LNCaP clone FGC (cell line): ENCODE data around the gene EDARADD.

Source experiments
- DNase-seq: peaks from one replicate; pipeline ENCODE4 v3.0.0-alpha.2; 2011; ENCODE audit warnings: low read depth
- H3K4me3 ChIP-seq: 2 replicates; pipeline ENCODE4 v1.5.1; 2011; ENCODE audit warnings: mild to moderate bottlenecking, low read depth, low read length, control low read depth
- TF ChIP-seq, protein P1 (sequence below): IDR thresholded peaks from 2 replicates; pipeline ENCODE4 v1.5.1; 2012; ENCODE audit warnings: mild to moderate bottlenecking; ENCODE audit not compliant: control insufficient read depth, insufficient read depth; ENCODE audit errors: extremely low read depth

The EDARADD gene

DNA sequence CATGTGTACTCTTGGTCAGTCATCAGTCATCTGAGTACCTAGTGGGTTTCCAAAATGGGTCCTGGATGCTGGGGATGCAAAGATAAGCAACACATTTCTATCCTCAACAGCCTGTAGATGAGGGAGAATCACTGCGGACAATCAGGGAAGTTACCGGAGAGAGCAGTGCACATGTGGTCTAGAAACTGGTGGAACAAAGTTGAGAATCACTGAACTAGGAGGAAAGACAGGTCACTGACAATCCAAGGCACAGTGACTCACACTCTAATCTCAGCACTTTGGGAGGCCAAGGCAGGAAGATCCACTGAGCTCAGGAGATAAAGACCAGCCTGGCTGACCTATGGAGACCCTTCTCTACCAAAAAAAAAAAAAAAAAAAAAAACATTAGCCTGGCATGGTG lies 98.3 kb downstream of the EDARADD start:
- TF ChIP-seq, protein P1, sequence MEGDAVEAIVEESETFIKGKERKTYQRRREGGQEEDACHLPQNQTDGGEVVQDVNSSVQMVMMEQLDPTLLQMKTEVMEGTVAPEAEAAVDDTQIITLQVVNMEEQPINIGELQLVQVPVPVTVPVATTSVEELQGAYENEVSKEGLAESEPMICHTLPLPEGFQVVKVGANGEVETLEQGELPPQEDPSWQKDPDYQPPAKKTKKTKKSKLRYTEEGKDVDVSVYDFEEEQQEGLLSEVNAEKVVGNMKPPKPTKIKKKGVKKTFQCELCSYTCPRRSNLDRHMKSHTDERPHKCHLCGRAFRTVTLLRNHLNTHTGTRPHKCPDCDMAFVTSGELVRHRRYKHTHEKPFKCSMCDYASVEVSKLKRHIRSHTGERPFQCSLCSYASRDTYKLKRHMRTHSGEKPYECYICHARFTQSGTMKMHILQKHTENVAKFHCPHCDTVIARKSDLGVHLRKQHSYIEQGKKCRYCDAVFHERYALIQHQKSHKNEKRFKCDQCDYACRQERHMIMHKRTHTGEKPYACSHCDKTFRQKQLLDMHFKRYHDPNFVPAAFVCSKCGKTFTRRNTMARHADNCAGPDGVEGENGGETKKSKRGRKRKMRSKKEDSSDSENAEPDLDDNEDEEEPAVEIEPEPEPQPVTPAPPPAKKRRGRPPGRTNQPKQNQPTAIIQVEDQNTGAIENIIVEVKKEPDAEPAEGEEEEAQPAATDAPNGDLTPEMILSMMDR = no peak
- no peak for DNase-seq
- no peak overlapping the region for H3K4me3 ChIP-seq

DNA sequence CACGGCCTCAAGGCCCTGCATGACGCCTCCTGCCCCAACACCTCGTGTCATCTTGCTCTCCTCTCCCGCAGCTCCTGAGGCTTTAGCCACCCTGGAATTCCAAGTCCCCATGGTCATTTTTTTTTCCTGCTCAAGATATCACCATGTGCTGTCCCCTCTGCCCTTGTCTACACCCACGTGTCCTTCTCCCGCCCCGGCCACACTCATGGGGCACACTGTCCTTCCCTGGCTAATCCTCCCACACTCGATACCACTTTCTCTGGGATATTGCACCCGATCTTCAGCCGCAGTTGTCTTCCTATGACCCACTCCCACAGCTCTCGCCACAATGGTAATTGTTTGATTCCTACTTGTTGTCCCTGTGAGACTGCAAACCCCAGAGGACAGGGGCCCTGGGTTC lies 100.0 kb downstream of the EDARADD start:
- no peak overlapping the region for H3K4me3 ChIP-seq
- no peak for DNase-seq
- TF ChIP-seq, protein P1 = no peak

DNA sequence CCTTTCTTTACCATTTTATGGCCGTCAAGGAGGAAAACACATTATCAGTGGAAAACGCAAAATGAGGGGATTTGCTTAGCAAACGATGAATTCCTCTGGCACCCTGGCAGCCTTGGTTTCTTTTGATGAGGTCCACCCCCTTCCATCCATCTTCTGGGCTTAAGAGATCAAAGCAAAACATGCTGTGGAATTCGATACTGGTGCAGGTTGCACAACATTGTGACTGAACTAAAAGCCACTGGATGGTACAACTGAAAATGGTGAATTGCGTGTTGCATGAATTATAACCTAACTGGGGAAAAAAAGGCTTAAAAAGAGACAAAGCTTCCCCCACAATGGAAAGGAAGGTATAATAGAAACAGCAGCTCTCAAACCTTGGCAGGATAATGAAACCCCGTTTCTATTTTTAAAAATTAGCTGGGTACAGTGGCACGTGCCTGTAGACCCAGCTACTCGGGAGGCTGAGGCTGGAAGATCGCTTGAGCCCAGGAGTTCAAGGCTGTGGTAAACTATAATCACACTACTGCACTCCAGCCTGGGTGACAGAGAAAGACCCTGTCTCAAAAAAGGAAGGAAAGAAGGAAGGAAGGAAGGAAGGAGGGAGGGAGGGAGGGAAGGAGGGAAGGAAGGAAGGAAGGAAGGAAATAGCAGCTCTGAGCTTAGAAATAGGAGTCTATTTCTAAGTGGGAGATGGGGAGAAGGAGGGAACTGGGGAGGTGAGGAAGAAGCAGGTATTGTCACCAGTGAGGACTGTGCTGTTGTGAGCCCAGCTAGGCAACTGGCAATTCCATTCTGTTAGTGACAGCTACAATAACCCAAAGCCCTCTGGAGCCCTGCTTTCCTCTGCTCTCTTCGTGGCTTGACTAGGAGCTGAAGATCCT lies 100.7 kb downstream of the EDARADD start:
- DNase-seq = no peak
- no peak overlapping the region for H3K4me3 ChIP-seq
- TF ChIP-seq, protein P1 = no peak

DNA sequence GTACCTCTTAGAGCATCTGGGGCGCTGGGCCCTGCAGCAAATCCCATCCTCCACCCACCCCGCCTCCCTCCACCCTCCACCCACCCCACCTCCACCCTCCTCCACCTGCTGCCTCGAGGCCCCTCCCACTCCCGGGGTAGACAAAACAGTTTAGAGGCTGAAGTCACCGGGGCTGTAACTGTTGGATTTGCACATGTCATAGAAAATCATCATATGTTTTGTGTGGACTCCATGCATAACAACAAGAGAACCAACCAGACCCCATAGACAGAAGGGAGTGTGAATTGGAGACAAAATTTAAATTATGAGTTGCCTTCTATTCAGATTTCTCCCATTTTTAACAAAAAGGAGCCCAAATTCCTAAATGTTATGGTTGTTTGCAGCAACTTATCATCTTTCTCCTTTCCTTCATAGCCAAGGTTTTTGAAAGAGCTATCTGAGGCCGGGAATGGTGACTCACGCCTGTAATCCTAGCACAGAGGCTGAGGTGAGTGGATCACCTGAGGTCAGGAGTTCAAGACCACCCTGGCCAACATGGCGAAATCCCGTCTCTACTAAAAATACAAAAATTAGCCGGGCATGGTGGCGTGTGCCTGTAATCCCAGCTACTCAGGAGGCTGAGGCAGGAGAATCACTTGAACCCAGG lies 101.5 kb downstream of the EDARADD start:
- no peak for DNase-seq
- TF ChIP-seq, protein P1 = no peak
- H3K4me3 ChIP-seq = no peak overlapping the region

DNA sequence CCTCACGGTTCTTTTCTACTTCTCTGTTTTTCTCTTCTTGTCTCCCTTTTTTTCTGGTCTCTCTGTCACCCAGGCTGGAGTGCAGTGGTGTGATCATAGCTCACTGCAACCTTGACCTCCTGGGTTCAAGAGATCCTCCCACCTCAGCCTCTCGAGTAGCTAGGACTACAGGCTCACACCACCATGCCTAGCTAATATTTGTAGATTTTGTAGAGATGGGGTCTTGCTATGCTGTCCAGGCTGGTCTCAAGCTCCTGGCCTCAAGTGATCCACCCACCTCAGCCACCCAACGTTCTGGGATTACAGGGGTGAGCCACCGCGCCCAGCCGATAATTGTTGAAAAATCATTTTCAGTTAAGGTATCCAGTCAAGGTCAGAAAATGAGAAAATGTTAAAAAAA lies 103.8 kb downstream of the EDARADD start:
- H3K4me3 ChIP-seq = no peak overlapping the region

DNA sequence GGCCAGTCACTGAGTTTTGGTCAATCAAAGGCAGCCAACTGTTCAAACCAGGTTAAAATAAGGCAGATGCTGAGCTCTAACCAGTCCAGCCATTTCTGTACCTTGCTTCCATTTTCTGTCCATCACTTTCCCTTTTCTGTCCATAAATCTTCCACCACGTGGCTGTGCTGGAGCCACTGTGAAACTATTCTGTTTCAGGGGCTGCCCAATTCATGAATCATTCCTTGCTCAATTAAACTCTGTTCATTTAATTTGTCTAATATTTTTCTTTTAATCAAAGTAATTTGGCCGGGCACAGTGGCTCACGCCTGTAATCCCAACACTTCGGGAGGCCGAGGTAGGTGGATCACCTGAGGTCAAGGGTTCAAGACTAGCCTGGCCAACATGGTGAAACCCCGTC lies 107.0 kb downstream of the EDARADD start:
- no peak for DNase-seq
- H3K4me3 ChIP-seq = no peak overlapping the region
- TF ChIP-seq, protein P1 = no peak

More for the DNA sequence above, 103.8 kb downstream of the EDARADD start:
- TF ChIP-seq, protein P1 = no peak
- no peak for DNase-seq
